CD4-positive, alpha-beta T cell treated with Interleukin-17A for 4 hours (primary cell): ENCODE measurements around the gene STK32C.
"Not testable (repeated sequence)": the region's sequence is repeated elsewhere in the genome, so short reads cannot be mapped to it uniquely, and the experiment has no call there.

Source experiments
- DNase-seq: peaks from one replicate; pipeline ENCODE4 v3.0.0-alpha.2; 2020; ENCODE audit warnings: mixed read lengths

Gene STK32C

DNA sequence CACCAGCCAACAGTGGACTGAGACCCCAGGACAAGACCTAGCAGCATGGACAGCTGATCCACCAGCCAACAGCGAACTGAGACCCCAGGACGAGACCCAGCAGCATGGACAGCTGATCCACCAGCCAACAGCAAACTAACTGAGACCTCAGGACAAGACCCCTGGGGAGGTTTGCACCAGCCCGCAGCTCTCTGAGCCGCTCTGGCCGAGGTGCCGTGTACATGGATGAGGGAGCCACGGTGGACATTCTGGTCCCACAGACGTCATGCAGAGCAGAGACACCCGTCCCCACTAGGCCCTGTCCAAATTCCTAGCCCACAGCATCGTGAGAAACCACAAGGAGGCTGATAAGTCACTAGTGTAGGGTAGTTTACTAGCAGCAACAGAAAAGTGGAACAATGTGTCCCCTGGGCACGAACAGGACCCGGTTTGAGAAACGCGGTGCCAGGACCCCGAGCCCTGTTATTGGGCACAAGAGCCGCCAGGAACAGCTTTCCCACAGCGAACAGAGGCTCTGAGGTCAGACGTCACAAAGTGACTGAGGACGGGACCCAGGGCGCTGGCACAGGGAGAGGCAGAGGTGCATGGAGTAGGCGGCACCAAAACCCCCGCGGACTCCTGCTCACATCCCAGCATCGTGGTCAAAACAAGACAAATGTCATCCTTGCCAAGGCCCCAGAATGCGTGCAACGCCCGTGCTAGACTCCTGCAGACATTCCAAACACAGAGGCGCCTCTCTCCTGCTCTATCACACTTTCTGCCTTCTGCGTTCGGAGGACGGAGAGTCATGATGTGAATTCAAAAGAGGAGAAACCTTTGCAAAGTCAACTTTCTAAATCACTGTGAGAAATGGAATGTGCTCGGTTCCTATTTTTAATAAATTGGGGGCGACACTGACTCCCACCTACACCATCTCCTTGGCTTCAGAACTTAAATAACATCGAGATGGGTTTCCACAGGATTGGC lies 8.1 kb downstream of the STK32C start:
- DNase-seq, result no peak

DNA sequence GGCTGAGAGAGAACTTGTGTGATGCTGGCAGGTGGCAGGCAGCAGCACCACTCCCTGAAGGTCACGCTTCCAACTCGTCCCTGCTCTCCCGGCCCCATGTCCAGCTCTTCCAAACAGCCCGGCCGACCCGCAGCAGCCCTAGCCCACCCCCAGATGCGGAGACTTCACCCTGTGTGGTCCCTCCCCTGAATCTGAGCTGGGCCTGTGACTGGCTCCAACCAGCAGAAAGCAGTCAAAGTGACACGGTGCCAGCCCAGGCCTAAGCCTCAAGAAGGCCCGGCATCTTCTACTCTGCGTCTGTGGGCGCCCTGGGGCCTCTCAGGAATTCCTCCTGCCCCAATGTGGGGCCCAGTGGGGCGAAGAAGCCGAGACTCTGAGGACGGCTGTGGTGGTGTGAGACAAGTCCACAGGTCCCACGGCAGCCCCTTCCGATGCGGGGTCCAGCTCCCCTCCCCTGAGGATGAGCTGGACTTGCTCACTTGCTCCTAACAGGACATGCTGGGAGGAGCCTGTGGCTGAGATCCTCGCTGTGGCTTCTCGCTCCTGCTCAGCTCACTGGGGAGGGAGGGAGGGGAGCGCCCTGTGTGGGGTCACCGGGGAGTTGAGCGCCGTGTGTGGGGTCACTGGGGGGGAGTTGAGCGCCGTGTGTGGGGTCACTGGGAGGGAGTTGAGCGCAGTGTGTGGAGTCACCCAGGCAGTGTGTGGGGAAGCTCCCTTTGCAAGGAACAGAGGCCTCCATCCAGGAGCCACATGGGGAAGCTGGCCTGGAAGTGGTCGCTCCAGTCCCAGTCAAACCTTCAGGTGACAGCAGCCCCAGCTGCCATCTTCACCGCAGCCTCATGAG lies 9.5 kb downstream of the STK32C start:
- no peak for DNase-seq

DNA sequence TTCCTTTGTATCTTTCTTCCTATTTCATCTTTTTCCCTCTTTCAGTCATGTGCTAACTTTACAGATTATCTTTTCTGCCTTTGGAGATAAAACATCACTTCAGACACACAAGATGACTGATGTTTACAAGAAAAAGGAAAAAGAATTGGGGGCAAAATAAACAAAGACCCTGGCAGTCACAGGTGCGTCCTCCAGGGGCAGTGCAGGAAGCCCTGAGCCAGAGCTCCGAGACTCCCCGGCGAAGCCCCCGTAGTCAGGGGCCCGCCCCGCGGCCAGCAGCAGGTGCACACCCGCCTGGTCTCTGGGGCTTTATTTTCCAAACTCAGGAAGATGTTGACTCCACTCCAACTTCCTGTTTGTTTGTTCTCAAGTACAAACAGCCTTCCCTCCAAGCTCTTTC lies 10.2 kb downstream of the STK32C start:
- no peak for DNase-seq

DNA sequence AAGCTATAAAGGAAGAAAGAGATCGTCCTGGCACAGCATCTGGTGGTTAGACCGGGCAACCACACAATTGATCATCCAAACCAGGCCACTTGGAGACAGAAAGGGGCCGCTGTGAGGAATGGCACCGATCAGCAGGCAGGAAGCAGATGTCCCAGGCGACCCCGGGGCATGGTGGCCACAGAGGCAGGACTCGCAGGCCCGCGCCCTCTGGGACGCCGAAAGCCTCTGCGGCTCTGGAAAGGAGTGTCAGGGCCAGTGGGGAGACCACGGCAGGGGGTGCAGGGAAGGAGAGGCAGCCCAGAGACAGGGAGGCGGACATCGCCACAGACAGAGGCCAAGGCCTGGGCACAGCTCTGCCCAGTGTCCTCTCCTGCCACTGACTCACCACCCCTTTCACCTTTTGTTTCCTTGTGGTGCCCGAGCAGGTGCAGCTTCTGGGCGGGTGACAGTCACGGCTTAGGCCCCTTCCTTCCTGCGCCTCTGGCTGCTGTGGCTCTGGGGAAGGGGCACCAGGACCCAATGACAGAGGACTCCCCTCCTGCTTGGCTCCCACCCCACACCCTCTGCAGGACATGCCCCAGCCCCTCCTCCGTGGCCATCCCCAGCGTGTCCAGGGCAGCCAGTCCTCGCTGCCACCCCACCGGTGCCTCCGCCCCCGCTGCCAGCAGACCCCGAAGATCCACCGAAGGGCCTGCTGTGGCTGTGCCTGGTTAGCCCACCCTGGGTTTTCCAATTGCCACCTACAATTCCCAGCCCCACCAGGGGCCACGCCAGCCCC lies 10.9 kb downstream of the STK32C start:
- DNase-seq, result no peak

DNA sequence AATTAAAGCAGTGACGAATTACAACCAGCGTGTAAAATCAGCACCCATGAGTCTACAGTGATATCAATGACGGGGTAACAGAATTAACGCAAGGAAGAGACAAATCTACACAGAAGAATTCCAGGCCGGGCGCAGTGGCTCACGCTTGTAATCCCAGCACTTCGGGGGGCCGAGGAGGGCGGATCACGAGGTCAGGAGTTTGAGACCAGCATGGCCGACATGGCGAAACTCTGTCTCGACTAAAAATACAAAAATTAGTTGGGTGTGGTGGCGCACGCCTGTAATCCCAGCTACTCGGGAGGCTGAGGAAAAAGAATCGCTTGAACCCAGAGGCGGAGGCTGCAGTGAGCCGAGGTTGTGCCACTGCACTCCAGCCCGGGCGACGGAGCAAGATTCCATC lies 12.3 kb downstream of the STK32C start:
- DNase-seq, result not testable (repeated sequence)

DNA sequence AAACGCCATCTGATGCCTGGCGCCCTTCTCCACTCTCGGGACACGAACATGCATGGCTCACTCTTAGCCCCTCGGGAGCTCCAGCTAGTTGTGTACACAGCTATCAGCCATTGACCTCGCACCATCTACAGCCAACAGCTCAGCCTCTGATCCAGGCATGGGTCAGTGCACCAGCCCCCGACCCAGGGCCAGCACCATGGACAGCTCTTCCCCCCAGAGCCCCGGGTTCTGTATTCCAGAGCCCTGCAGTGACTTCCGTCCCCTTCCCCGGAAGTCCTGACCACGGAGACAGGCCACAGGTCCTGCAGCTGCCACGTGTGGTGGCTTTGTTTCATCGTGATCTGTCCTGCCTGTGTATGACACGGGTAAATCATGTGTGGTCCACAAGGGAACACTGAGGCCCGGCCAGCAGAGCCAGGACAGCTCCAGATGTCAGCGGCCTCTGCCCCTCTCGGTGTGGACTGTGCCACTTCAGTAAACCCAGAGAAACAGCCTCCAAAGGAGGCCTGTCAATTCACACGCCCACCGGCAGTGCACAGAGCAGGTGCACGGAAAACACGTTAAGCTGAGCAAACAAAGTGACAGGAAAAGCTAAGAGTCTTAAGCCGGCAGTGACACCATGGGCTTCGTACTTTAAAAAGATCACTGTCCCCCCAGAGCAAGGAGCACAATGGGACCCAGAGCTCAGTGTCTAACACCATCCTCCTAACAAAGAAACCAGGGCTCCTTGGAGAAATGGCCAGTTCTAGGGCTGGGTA lies 13.0 kb downstream of the STK32C start:
- no peak for DNase-seq

DNA sequence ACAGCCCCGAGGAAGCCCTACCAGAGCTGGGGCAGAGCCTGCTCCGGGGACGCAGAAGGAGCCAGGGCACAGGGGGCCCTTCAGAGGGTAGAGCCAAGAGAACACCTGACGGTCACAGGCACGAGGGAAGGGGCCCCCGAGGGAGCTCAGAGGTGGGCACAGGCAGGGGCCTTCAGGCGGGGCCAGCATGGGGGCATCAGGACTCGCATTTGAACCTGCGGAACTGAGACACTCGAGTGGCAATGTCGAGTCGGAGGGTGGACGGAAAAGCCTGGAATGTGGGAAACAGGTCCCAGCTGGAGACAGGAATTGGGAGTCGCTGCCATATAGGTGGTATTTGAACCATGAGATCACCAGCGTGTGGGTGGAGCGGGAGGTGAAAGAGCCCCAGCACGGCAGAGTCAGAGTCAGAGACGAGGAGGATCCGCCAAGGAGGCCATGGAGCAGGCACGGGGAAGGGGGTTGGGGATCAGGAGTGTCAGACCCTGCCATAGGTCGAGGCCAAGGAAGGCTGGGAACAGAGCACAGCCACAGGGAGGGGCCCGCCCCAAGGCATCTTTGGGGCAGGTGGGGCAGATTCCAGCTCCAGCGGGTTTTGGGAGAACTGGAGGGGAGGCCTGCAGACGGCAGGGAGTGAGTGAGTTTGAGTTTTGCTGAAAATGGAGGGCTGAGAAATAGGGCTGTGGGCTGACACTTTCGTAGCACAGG lies 13.8 kb downstream of the STK32C start:
- no peak for DNase-seq

DNA sequence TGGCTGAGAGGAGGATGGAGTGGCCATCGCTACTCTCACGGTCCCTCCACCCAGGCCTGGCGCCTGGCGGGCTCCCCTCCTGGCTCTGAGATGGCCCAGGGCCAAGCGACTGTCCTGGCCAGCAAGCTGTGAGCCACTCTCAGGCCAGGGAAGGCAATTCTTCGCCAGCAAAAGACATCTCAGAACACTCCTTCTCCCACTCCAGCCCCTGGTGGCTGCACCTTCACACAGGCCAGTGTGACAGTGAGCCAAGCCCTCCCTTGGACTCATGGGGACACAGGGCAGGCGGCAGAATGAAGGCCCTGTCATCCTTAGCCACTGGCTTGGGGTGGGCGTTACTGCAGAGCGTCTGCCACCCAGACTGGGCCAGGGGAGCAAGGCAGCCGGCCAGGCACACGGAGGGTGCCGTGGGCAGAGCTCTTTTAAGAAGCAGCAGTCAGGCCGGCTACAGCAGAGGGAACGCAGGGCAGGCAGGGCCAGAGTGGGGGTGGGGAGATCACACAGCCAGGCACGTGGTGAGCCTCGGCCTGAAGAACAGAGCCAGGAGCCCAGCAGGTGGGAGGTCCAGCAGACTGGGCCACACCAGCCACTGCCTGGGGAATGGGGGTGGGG lies 14.4 kb downstream of the STK32C start:
- no peak for DNase-seq

DNA sequence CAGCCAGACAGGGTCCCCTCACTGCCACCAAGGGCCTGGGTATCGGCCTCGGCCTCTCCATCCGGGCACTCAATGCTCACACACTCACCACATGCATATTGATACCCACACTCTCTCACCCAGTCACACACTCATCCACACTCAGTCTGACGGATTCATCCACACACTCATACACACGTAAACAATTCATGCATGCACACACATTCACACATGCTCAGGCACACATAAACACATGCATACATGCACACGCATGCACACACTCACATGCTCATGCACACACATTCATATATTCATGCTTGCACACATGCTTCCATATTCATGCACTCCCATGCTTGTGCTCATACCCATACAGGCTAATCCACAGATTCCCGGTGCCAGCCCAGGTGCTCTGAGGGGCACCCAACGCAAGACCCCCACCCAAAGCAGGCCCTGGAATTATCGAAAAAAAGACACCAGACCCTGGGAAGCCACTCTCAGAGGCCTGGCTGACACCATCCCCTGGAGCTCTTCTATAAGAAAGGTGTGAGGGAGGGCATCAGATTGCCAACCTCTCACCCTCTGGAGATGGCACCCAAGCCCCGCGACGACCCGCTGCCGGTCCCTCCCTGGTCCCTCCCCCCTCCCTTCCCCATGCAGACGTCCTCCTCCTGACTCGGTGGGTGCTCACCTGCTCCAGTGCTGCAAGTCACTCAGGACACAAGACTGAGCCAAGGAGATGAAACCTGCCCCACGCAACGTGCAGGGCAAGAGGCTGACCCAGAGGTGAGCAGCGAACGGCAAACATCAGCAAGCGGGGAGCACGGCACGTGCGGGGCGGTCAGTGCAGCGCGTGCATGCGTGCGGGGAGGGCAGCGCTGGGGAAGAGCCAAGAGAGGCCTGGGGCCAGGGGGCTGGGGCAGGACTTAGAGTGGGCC lies 15.2 kb downstream of the STK32C start:
- DNase-seq, result no peak

DNA sequence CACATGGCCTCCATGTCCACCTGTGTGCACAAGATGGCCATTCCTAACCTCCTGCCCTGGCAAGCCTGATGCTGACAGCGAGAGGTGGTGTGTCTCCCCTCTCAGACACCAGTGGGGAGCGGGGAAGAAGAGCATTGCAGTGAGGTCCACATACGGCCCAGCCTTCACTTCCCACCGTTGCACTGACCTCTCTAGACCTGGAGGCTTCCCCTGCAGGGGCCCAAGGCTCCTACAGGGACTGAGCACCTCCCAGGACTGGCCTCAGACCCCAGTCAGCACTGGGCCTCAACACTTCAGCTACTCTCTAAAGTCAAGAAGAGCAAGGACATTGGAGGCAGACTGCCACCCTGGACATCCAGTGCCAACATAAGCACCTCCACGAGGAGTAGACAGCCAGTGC lies 15.9 kb downstream of the STK32C start:
- DNase-seq, result no peak

DNA sequence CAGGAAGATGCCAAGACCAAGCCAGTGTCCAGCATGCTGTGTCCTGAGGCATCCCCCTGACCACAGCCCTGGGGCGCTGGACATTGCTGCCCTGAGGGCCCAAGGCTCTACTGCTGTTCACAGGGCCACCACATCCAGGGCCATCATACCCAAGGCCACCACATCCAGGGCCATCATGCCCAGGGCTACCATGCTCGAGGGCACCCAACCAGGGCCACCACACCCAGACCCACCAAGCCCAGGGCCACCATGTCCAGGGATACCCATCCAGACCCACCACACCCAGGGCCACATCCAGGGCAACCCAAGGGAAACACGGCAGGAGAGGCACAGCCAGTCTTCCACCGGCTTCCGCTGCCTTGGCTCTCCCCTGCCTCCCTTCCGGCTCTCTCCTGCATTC lies 17.1 kb downstream of the STK32C start:
- no peak for DNase-seq

DNA sequence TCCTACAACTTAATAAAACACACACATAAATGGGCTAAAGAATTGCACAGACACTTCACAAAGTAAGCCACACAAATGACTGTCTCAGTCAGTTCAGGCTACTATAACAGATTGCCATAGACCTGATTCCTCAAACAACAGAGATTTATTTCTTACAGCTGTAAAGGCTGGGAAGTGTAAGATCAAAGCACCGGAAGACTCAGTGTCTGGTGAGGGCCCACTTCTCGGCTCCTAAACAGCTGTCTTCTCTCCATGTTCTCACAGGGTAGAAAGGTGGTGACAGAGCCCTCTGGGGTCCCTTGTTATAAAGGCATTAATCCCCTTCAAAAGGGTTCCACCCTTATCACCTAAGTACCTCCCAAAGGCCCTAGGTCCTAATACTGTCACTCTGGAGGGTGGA lies 18.3 kb downstream of the STK32C start:
- DNase-seq, result no peak

DNA sequence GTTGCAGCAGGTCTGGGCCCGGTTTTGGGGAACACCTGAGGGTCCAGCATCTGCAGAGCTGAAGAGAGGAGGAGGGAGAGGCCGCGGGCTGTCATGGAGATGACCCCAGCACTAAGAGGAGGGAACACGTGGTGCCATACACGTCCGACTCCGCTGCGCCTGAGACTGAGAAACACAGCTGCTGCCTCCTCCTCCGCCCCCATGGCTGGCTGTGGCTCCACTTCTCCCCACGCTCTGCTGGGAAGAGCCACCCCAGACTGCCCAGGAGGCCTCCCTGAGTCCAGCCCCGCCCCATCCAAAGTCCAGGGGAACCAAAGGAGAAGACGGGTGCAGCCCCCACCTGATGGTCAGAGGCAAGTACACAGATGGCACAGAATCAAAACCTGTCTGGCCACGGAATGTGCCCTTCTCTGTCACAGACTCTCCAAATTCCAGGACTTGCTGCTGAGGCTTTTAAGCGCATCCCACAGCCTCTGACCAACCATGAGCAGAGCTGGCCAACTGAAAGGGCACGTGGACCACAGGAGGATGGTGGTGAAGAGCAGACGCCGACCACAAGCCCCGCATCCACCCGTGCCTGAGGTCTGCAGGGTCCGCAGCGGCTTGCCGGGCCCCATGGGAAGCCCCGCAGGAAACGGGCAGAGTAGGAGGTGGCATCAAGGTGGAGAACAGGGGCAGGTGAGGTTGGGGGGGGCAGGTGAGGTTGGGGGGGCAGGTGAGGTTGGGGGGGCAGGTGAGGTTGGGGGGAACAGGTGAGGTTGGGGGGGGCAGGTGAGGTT lies 24.0 kb downstream of the STK32C start:
- DNase-seq, result no peak

DNA sequence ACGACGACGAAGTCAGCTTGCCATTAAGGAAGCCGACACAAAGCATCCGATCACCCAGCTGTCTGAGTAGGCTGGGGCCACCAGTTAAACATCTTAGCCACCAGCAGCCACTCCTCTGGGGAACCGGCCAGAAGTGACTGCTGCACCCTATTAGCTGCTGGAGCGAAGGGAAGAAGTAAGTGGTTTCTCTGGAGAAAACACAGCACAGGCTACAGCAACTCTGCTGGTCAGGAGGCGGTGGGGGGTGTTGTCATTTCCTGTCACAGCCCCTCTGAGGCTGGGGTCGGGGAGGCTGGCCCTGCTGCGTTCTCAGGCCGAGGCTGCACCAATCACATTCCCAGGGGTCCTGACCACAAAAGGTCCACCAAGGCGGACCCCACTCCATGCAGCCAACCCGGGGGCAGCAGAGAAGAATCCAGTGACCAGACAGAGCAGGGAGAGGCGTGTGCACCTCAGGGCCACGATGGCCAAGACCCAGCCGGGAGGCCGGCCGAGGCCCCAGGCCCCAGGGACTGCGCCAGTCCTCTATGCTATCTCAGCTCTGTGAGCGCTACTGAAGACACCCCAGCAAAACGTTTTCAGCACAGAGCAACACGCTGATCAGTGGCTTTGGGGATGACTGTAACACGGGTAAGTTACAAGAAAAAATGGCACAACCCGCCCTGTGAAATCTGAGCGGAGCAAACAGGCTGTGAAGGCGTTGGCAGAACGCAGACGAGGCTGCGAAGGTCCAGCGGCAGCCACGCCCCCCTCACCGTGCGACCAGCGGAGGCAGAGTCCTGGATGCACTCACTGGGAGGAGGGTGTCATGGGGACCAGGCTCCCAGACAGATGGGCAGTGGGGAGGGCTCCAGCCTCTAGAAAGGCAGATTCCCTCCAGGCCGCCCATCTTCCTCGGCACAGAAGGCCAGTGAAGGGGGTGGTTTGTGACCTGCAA lies 24.8 kb downstream of the STK32C start:
- no peak for DNase-seq

DNA sequence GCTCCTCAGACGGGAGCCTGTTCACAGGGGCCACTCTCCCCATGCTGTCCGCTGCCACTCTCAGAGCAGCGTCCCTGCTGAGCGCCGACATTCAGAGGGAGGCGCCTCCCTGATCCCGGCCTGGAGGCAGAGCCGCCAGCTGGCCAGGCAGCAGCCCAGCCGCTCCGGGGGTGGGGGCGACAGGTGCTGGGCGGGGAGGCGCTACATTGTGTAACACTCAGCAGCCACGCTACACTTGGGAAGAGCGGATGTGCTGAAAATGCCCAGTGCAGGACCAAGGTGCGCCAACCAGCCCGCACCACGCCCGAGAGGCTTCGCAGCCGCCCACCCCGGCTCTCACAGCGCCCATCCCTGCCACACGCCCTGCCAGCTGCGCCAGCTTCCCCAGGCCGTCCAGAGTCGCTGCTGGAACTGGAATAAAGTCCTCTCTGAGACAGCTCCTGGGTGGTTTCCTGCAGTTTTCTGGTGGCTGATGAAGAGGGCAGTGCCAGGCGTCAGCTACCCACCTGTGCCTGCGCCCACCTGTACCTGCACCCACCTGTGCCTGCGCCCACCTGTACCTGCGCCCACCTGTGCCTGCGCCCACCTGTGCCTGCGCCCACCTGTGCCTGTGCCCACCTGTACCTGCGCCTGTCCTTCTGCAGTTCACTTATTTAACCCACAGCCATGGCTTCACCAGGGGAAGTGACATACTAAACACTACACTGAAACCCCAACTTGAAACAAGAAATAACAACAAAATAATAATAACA lies 25.7 kb downstream of the STK32C start:
- DNase-seq, result no peak

DNA sequence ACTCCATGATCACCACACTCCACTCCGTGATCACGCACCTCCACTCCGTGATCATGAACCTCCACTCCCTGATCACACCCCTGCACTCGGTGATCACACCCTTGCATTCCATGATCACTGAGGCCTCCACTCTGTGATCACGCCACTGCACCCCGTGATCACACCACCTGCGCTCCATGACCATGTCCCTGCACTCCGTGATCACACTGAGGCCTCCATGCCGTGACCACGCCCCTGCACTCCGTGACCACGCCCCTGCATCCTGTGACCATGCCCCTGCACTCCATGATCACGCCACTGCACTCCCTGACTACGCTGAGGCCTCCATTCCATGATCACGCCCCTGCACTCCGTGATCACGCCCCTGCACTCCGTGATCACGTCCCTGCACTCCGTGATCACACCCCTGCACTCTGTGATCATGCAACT lies 27.1 kb downstream of the STK32C start:
- DNase-seq, result no peak
